Measurements from ENCODE around the gene MEAK7.

MEAK7 gene

DNA sequence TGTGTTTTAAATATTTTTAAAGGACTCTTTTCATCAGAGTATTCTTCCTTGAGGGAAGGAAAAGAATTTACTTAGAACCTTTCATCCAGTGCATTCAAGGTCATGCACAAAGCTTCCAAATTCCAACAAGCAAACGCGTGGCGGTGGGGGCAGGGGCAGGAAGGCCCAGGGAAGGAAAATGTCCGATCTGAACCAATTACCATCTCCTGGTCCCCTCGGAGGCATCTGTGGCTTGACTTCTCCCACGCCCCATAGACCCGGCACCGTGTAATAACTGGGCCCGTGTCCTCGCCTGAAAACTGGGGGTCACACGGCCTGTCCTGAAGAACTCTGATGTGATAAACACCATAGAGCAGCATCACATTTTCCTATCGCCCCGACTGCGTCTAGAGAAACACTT lies 18.3 kb downstream of the MEAK7 start:
- no peak for DNase-seq

DNA sequence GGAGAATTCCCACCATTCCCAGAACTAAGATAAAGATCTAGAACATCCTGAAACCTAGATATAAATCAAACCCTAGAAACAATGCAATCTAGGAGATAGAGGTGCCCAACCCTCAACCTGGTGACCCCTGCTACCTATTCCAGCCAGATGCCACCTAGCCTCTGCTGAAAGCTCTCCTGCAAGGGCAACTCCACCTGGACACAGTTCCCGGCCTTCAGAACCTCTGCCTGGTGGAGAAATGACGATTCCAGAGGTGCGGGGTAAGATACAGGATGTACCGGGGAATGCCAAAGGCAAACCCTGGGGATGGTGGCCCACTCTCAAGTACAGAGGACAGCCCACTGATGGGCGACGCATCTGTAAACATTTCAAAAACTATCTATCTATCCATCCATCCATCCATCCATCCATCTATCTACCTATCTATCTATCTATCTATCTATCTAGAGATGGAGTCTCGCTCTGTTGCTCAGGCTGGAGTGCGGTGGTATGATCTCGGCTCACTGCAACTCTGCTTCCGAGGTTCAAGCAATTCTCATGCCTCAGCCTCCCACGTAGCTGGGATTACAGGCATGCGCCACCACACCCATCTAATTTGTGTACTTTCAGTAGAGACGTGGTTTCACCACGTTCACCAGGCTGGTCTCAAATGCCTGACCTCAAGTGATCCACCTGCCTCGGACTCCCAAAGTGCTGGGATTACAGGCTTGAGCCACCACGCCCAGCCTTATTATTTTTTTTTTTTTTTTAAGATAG lies 19.0 kb downstream of the MEAK7 start:
- DNase-seq, result no peak

DNA sequence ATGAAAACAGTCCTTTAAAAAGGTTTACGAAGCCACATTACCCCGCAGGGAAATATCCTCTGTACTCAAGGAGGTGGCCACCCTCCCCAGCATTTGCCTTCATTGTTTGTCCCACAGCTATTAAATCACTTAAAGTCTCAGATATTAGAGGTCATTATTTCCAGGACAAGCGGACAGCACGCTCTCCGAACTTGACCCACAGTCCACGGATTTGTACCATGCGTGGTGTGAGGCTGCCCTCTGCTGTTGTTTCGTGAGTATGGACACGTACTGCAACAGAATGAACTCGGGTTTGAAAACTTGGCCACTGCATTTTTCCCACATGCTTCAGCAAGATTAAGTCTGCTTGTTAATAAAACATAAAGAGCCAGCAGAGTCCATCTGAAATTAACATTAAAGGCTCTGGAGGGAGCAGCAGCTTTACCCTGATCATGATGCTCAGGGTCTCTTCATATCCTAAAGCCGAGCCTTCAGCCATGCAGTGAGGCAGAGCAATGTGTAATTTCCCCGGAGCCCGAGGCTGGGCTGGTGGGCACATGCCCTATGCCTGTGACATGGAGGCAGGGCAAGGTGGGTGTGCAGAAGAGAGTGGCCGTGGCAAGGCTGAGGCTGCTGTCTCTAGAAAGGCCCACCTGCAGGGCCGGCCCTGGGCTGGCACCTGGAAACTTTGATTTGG lies 19.7 kb downstream of the MEAK7 start:
- peak; percentile 53 to 76 for DNase-seq

DNA sequence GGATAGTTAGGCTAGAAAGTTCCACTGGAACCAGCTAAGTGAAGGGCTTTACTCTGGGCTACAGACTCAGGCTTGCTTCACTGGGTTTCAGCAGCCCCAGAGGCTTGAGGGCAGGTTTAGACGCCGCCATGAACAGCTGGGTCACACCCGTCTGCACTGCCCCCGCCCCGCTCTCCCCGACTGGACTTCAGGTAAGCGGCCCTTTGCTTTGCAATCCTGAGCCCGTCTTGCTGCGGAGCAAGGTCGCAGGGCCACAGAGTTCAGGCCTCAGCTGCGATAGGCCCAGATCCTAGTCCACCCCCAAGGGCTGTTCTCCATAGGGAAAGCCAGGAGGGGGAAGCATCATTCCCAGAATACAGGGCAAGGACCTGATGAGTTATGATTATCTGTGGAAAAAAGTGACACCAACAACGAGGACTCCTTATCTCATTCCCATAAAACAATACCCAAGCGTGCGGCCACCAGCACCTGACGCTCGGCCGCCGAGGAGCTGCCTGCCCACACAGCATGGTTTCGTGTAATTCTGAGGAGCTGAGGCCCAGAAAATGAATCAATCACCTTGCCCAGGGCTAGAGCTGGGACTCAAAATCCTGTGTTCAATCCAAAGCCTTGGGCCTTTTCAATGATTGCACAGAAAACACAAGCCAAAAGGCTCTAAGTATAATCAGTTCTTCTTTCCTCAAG lies 20.4 kb downstream of the MEAK7 start:
- DNase-seq, result no peak

DNA sequence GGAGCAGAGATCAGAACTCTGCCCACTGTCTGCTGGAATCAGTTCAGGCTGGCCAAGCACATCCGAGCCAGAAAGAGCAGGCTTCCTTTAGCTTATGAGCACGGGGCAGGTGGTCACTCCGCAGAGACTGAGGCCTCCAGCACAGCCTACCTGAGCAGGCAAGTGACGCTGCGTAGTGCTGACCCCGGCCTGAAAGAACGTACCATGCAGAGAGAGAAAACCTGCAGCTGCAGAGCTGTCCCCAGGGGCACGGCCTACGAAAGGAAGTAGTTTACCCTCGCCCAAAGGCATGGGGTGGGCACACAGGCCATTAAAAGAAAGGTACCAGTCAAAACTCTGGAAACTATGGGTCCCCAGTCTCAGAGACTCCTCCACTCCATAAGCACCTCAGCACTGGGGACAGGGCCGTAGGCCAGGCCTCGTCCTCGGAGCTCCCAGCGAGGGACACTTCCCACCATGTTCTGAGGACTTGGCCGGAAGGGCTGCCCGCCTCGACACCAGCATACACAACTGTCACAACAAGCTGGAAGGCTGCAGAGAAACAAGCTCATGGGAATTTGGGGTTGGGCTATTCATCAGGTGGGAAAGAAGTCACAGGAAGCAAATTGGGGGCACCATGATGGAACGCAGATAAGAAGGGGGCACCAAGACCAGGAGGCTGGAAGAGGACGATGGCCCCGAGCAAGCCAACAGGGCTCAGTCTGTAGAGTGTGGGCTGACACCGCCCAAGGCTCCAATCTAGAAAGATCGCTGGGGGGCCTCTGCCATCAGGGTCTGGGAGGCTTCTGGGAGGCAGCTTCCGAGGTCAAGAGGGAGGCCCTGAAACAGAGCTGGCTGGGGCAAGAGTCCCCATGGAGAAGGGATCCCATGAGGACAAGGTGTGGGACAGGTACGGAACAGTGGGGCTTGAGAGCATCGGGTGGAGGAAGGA lies 21.2 kb downstream of the MEAK7 start:
- no peak for DNase-seq

DNA sequence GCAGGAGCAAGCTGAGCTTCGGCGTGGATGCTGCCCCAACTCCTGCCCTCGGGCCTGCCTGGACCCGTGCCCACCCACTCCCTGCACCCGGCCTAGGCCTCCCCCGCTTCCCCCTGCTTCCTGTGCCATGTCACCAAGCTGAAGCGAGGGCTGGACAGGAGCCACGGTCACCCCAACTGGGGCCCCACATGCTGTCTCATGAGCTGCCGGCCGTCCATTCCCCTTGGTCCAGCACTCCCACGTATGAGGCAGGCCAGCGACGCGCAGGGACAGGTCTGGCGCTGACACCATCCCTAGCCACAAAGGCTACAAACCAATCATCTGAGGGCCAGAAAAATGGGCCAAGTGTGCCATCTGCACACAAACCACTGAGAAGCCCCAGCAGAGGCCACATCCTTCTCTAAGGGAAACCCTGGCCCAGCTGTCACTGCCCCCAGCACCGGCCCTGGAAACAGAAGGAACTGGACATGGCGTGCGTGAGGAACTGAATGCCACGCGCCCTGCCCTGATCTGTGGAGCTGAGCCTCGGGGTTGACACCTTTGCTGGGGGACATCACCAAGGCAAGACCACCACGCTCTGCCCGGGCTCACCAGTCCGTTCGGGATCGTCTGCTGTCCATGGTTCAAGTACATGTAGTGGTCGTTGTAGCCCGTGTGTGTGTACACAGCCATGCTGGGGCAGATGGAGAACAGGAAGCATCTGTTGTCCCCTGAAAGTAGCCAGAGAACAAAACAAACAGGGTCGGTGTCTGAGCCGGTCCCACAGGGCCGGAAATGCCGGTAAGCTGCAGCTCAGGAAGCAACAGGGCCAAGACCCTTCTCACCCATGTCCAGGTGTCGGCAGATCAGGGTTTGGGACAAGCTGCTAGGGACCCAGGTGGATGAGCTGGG lies 22.2 kb downstream of the MEAK7 start:
- DNase-seq, result peak; percentile 76 to 90

DNA sequence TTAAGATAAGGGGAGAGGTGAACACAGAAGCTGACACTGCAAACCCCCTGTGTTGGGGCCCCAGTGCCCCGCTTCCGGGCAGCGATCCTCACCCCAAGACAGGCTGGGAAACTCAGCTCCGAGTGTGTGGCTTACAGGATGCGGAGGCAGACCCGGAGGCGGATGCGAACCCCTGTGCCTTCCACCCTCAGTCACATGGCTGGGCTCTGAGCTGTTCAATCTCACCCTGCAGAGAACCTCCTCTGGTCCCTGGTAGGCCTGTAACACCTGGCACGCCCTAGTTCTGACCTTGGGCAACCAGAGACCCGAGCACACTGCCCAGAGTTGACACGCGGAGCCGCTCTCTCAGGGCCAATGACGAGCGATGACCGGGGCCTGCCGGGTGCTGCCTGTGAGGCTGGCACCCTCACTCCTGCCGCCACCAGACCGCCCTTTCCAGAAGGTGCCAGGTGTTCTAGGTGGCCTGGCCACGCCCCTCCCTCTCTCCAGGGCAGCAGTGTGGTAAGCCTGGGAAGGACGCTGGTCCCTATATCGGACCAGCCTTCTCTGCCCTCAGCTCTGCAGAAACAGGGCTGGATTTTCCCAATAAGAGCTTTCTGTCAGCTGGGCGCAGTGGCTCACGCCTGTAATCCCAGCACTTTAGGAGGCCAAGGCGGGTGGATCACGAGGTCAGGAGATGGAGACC lies 23.3 kb downstream of the MEAK7 start:
- no peak for DNase-seq

DNA sequence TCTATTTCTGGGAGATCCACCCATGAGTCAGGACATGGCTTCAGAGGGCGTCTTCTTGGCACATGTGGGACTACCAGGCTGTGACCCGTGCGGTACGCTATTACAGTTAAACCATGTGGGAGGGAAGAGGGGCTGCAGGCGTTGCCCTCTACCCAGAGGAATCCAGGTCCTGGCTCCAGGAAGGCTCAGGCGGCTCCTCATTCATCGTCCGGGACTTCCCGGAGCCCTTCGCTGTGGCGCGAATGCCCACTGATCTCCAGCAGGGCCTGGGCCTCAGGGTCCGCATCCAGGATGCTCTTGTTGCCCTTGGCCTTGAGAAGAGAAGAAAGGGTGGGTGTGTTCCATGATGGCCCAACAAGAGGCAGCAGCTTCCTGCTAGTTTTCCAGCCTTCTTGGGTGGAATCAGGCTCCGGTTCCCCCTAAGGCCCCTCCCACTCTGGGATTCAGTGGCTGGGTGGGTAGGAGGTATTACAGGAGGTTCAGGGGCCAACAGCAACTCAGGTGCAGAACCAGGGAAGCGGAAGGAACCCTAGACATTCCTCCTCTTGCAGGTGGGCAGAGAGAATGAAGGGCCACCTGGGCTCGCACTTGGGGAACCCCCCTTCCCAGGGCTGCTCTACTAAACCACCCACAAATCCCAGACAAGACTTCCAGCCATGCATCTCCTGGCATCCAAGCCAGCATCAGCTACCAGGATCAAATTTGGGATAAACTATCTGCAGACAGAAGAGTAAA lies 24.6 kb downstream of the MEAK7 start:
- no peak for DNase-seq

DNA sequence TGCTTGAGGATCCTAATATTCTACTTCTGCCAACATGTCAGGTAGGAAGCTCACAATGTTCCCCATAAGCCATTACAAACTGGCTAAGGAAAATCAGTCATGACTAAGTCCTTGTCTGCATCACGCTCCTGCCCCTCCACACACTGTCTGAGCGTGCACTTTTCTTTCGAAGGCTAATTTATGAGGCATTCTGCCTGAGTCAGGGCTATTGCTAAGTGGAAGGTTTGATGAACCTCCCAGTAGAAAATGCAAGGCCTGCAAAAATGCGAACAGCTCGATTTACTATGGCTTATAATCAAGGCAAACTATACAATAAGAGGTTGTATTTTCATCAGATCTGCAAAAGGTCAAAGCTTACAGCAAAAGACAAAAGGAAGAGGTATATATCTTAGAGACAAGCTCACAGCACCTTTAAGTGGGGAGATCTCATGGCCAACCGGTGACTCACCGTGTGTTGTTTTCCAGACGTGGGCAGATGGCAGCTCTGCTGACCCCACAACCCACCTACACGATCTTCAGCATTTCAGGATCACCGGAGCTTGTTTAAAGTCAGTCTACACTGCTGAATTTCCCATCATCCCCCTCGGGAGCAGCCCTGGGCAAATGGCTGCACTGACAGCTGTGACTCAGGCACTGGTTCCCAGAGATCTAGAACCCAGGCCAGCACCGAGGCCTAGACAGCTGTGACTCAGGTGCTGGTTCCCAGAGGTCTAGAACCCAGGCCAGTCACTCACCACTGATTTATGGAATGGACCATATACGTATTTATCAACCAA lies 26.1 kb downstream of the MEAK7 start:
- DNase-seq, result no peak

DNA sequence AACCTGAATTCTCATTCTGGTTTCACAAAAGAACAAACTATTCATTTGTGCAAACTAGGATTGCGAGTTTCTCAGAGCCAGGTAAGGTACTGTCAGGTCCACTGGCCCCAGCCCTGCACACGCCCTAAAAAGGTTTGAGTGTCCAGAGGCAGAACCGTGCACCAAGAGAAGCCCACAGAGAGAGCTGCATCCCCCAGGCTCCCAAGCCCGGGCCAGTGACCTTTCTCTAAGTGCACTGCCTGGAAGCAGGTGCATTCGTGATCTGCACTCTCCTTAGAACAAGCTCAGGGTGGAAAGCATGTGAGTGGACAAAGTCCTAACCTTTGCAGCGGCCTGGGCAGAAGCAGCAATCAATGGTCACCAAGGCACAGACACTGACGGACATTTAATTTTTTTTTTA lies 26.8 kb downstream of the MEAK7 start:
- DNase-seq, result no peak

DNA sequence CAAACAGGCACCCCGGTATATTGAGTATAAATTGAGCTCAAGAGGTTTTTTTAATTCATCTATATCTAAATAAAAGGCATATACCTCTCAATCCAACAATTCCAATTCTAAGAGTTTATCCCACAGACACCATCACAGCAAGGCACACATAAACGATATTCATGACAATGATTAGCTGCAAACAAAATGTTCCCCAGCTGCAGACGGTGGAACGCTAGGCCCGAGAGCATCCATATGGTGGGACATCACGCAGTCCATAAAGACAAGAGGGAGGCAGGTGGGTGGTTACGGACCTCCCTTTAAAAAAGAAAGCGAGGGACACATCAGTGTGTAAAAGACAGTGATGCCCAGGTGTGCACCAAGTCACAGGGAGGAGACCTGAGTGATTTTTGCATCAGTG lies 28.1 kb downstream of the MEAK7 start:
- no peak for DNase-seq

DNA sequence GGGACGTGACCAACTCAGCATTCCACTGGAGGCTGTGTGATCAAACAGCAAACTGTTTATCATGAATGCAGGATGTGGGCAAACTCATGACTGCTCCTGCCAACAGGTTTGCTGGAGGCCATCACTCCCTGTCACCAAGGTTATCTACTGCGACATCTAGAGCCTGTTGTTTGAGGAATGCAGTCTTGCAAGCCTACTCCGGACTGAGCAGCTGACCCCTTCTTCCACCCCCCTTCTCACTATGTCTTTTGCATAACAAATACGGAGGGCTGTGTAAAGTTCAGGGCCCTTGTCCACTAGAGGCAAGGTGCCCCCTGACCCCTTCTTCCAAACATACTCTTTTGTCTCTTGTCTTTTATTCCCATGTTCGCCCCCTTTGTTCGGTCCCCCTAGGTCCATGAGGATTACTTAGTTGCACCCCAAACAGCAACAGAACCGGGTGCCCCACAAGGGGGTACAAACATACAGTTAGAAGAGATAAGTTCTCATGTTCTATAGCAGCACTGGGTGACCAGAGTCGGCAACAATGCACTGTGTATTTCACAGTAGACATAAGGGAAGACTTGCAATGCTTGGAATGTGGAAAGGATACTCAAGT lies 28.7 kb downstream of the MEAK7 start:
- DNase-seq, result no peak

DNA sequence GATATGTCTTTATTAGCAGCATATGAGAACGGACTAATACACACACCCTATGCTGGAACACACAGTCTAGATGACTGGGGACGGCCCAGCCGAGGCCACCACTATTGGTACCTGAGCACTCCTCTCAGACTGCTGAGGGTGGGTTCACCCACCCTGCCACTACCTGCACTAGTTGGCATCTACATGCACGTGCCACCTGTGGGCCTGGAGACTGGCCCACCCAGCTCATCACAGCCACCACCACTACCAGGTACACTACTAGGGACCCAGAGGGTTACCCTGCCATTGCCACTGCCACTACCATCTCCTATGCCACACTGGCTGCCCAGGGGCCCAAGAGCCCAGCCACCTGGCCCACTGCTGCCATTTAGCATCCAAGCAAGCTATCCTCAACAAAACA lies 32.5 kb downstream of the MEAK7 start:
- DNase-seq, result no peak

DNA sequence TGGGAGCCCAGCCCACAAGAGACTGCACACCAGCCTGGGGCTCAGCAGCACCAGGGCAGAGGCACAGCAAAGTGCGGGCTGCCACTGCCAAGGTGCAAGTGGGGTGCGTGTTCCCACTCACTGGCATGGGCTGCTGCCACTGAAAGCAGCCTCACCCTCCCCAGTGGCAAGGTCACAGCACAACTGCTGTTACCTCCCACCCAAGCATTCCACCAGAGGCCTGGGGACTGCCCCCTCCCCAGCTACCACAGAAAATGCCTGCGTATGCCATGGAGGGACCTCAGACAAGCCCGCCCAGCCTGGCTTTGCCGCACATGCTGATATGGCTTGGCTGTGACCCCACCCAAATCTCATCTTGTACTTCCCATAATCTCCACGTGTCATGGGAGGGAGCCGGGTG lies 33.1 kb downstream of the MEAK7 start:
- DNase-seq, result no peak

DNA sequence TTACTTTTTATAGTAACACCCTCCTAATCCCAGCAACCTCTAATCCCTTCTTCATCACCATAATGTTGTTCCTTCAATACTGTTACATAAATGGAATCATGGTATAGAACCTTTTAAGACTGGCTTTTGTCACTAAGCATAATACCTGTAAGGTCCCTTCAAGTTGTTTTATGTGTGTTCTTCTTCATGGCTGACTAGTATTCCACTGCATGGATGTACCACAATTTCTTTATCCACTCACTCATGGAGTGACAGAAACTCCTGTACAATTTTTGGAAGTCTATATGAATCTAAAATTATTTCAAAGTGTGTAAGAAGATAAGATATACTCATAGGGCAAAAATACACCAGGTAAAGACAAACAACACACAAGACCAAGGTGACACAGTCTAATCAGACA lies 36.8 kb downstream of the MEAK7 start:
- DNase-seq, result no peak

DNA sequence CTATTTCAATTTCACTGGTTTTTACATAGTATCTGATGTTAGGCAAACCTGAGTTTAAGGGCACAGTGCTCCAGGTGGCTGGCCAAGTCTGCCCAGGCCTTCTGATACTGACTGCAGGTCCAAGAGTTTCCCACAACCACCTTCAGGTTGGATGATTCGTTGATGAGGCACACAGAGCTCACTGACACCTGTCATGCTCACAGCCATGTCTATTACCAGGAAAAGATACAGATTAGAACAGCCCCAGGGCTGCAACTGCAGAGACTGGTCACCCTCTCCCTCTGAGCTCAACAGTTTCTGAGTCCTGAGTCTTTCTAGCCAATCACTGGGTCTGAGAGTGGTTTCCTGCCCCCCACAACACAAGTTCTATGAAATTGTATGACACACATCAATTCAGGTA lies 37.2 kb downstream of the MEAK7 start:
- no peak for DNase-seq

DNA sequence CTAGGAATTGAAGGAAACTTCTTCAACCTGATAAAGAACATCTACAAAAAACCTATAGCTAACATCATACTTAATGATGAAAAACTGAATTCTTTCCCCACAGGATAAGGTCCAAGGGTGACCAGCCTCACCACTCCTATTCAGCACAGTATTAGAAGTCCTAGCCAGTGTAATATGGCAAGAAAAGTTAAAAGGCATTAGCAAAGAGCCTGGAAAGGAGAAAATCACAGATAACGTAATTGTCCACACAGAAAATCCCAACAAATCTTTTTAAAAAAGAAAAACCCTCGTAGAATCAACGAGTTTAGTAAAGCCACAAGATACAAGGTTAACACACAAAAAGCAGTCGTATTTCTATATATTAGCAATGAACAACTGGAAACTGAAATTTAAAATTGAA lies 37.8 kb downstream of the MEAK7 start:
- no peak for DNase-seq

DNA sequence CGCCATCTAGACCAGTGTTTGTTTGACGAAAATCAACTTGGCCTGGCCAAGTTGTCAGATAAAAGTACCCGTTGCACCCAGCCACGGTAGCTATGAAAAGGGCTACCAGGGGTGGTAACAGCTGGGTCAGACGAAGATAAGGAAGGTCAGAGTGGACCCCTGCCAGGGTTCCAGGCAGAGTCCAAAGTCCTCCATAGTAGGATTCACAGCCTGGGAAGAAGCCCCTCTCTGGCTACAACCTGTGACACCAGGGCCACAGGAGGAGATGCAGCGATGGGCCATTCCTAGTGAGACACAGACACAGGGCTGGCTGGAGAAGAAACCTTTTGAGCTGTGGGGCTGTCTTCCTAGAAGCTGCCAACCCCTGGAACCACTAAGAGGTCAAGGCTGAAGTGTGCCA lies 39.3 kb downstream of the MEAK7 start:
- no peak for DNase-seq

DNA sequence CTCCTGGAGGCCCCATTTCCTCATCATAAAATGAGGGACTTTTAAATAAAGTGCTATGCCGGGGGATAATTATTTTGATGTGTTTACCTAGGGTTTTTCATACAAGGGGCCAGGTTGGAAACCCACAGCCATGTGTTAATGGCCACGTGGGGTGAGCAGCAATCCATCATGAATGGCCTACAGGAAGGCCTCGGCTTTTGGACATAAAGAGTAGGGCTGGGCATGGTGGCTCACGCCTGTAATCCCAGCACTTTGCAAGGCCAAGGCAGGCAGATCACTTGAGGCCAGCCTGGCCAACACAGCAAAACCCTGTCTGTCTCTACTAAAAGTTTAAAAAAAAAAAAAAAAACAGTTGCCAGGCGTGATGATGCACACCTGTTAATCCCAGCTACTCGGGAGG lies 40.3 kb downstream of the MEAK7 start:
- no peak for DNase-seq
